Thymus (tissue), 11 donors: ENCODE measurements around the gene ETV3. TPM values are rescaled to one million over a fixed set of nuclear protein-coding genes. Genes with fewer than 3 reads are reported as not detected.
"Not testable (repeated sequence)": the region's sequence is repeated elsewhere in the genome, so short reads cannot be mapped to it uniquely, and the experiment has no call there.

Source experiments
- DNase-seq, 9 donors: peaks; one replicate each; pipeline ENCODE4 v3.0.0-alpha.2; 2013; ENCODE audit warnings: low spot score in 9 of 9, low read depth in 6 of 9, missing footprints in 1 of 9
- H3K27ac ChIP-seq, 2 donors: one replicate each; pipeline ENCODE4 v1.5.1; 2013; ENCODE audit warnings: control low read depth in 1 of 2, low read depth in 1 of 2, low read length in 1 of 2, mild to moderate bottlenecking in 1 of 2, moderate library complexity in 1 of 2
- H3K27me3 ChIP-seq, 2 donors: one replicate each; pipeline ENCODE4 v1.5.1; 2013; ENCODE audit warnings: low read length in 1 of 2; ENCODE audit not compliant: control insufficient read depth in 2 of 2, insufficient read depth in 1 of 2
- H3K36me3 ChIP-seq, 2 donors: one replicate each; pipeline ENCODE4 v1.5.1; 2013; ENCODE audit warnings: low read length in 1 of 2, mild to moderate bottlenecking in 1 of 2, moderate library complexity in 1 of 2; ENCODE audit not compliant: control insufficient read depth in 2 of 2, insufficient read depth in 2 of 2
- H3K4me1 ChIP-seq, 2 donors: one replicate each; pipeline ENCODE4 v1.5.1; 2013; ENCODE audit warnings: low read length in 2 of 2; ENCODE audit not compliant: control insufficient read depth in 2 of 2, insufficient read depth in 2 of 2
- H3K4me3 ChIP-seq, 2 donors: one replicate each; pipeline ENCODE4 v1.5.1; 2013; ENCODE audit warnings: low read length in 2 of 2, control low read depth in 1 of 2, mild to moderate bottlenecking in 1 of 2
- H3K9me3 ChIP-seq, 2 donors: one replicate each; pipeline ENCODE4 v1.5.1; 2013; ENCODE audit warnings: low read length in 1 of 2, mild to moderate bottlenecking in 1 of 2; ENCODE audit not compliant: control insufficient read depth in 2 of 2, insufficient read depth in 1 of 2
- WGBS: extraction: QIAGEN DNeasy Blood & Tissue Kit; methylation state at CpG from one replicate; pipeline ENCODE4 v1.1.7; 2013; 5-methylcytosine and 5-hydroxymethylcytosine counted together
- polyA plus RNA-seq: library from polyadenylated mRNA; stranded (reverse); fragments of 200-250 nt; gene quantifications from one replicate; pipeline ENCODE4 v1.2.3, GENCODE V29; 2013
- total RNA-seq: library from RNA; stranded (reverse); fragments of 120-200 nt; gene quantifications from one replicate; pipeline ENCODE4 v1.2.4, GENCODE V29; 2013
- donor health status: healthy.

The ETV3 gene
- total and polyA plus RNA-seq, 2 donors = 10.6 to 14.3 TPM

DNA sequence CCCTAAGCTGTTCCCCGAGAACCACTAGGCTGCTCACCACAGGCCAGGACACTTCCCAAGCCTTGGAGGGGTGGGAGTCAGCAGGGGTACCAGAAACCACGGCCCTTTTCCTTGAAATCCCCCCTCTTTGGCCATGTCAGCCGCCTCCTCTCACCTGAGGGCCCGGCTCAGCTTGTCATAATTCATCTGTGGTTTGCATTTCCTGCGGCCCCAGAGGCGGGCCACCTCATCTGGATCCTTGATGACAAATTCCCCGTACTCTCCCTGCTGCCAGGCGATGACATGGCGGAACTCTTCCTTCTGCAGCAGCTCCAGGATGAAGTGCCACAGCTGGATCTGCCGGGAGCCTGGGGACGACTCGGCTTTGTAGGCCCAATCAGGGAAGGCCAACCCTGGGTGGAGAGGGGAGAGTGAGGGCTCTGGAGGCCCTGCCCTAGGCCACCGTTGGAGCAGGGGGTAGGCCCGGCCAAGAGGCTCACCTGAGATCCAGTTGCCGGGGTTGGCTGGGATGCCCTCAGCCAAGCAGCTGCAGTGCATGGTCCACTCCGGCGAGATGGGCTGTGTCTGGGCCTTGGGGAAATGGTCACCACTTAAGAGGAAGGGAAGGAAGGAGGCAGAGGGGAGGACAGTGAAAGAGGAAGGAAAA, 39.1 kb downstream of the ETV3 start:
- DNase-seq, H3K9me3 ChIP-seq: not testable (repeated sequence)
- 62% methylated on average over 16 of the region's 17 CpGs for WGBS

DNA sequence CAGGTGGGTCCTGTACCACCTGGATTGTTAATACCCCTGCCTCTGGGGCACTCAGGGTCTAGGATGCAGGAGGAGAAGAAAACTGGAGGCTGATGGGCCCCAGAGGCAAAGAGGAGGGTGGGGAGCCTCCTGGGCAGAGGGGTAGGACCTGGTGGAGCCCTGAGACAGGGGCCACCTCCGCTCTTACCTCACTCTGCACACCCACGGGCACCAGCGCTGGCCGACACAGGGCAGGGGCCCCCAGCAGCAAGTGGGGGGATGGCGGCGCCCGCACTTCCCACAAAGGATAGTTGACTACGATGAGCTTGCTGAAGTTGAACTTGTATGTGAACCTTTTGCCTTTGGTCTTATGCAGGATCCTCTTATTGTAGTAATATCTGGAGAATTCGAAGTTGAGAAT, 39.7 kb downstream of the ETV3 start:
- H3K9me3 ChIP-seq = no peaks in the 10 kb centered on the region
- WGBS = 96% methylated on average over 9 of the region's 9 CpGs
- H3K4me1 ChIP-seq = no peaks in the 10 kb centered on the region

More for the DNA sequence above, 39.1 kb downstream of the ETV3 start:
- H3K4me3 ChIP-seq, H3K4me1 ChIP-seq, H3K27ac ChIP-seq, H3K36me3 ChIP-seq: not testable (repeated sequence)
- H3K27me3 ChIP-seq = peaks cover 0 to 12% of the 10 kb centered on the region in 2 donors

DNA sequence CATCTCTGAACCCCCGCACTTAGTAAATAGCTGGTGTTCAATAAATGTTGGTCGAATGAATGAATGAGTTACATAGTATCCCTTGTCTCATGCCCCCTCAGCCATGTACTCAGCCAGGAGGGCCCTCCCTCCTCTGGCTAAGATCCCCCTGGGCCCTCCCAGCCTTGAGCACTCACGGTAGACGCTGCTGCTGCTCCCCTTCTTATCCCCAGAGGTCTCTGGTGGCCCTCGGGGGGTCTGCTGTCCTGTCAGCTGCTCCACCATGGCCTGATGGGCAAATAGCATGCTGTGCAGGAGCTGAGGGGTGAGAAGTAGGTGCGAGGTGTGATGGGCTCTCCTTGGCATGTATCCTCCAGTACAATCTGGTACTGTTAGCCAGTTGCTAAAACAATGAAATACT, 40.5 kb downstream of the ETV3 start:
- Histone ChIP-seq H3K4me3 (no peak overlapping the region), H3K27ac (no peak overlapping the region), H3K36me3 (no peaks in the 10 kb centered on the region), H3K9me3 (no peaks in the 10 kb centered on the region), H3K4me1 (no peaks in the 10 kb centered on the region), H3K27me3 (peaks cover 0 to 7% of the 10 kb centered on the region in 2 donors)
- 94% methylated on average over 6 of the region's 6 CpGs for WGBS
- DNase-seq = no peak

More for the DNA sequence above, 39.7 kb downstream of the ETV3 start:
- H3K4me3 ChIP-seq = no peak overlapping the region
- no peaks in the 10 kb centered on the region for H3K36me3 ChIP-seq
- H3K27me3 ChIP-seq = peaks cover 0 to 11% of the 10 kb centered on the region in 2 donors
- DNase-seq = no peak
- no peak overlapping the region for H3K27ac ChIP-seq

DNA sequence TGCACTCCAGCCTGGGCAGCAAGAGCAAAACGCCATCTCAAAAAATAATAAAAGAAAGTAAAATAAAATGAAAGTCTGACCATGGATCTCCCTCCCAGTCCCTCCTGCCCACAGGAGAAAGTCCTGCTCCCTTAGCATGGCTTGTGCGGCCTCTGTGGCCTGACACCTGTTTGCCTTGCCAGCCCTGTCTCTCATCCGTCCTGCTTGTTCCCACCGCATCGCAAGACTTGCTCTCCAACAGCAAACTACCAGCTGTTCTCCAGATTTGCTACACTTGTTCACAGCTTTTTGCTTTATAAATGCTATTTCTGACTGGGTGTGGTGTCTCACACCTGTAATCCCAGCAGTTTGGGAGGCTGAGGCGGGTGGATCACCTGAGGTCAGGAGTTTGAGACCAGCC, 41.3 kb downstream of the ETV3 start:
- Histone ChIP-seq H3K4me1 (no peaks in the 10 kb centered on the region), H3K4me3 (no peak overlapping the region), H3K27me3 (peaks cover 0 to 3% of the 10 kb centered on the region in 2 donors), H3K36me3 (no peaks in the 10 kb centered on the region), H3K27ac (no peak overlapping the region), H3K9me3 (no peaks in the 10 kb centered on the region)
- no peak for DNase-seq
- whole genome bisulfite sequencing = 81% methylated on average over 6 of the region's 6 CpGs

DNA sequence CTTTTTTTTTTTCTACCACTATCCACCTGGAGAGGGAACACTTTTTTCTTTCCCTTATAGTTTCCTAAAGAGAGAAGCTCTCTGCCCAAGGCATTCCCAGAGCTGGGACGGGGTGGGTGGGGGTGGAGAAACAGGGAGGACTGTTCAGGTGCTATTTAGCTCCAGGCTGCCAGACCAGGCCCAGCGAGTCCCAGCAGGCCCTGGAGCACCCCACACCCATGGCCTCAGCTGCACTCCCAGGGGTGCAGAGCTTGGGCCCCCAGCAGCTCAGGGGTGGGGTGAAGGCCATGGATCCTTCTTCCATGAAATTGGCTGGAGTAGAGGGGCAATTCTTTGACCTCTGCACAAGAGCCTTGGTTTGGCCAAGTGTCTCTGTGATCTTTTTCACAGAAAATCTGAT, 42.6 kb downstream of the ETV3 start:
- no peaks in the 10 kb centered on the region for H3K9me3 ChIP-seq
- no peaks in the 10 kb centered on the region for H3K36me3 ChIP-seq
- no peaks in the 10 kb centered on the region for H3K4me1 ChIP-seq
- H3K27me3 ChIP-seq = peaks cover 0 to 5% of the 10 kb centered on the region in 2 donors
- H3K27ac ChIP-seq = no peak overlapping the region
- 87% methylated on average over 2 of the region's 2 CpGs for WGBS
- H3K4me3 ChIP-seq = no peak overlapping the region
- DNase-seq = no peak

DNA sequence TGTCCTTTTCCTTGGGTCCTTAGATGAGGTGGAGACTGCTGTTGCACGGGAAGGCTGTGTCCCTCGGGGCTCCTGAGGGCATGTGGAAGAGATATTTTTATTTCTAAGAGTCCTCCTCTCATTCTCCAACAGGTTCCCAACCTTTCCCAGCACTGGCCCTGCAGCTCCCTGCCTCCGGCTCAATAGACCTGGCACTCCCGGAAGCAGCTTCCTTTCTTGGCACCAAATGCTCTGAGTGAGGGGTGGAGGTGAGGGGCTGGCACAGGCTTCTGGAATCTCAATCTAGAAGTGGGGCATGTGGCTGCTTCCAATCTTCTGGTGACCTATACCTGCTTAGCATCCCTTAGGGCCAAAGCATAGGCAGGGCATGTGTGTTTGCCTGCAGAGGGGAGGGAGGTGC, 43.1 kb downstream of the ETV3 start:
- no peaks in the 10 kb centered on the region for H3K9me3 ChIP-seq
- no peaks in the 10 kb centered on the region for H3K36me3 ChIP-seq
- H3K27me3 ChIP-seq = peaks cover 0 to 5% of the 10 kb centered on the region in 2 donors
- no peak overlapping the region for H3K4me3 ChIP-seq
- DNase-seq = no peak
- no peaks in the 10 kb centered on the region for H3K4me1 ChIP-seq
- 95% methylated on average over 4 of the region's 4 CpGs for WGBS
- H3K27ac ChIP-seq = no peak overlapping the region

DNA sequence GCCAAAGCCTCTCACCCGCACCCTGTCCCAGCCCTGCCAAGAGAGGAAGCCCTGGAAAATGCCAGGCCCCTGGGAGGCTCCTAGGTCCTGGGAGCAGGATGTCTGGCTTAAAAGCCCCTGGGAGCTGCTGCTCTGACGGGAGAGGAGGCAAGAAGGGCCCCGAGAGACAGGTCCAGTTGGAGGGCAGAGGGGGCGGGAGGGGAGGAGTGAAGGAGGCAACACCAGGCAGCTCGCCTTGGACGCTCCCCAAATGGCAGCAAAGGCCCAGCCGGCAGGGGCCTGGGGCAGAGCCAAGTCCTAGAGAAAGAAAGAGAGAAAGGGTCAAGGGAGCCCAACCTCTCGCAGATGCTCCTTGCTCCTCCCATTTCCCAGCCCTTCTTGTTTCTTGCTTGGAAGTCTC, 45.4 kb downstream of the ETV3 start:
- H3K27ac ChIP-seq = no peak overlapping the region
- no peaks in the 10 kb centered on the region for H3K36me3 ChIP-seq
- 93% methylated on average over 8 of the region's 8 CpGs for WGBS
- no peak overlapping the region for H3K4me3 ChIP-seq
- peaks cover 0 to 7% of the 10 kb centered on the region in 2 donors for H3K27me3 ChIP-seq
- H3K4me1 ChIP-seq = no peaks in the 10 kb centered on the region
- no peaks in the 10 kb centered on the region for H3K9me3 ChIP-seq
- DNase-seq = no peak

- Histone ChIP-seq H3K4me3 (no peak overlapping the region), H3K27ac (no peak overlapping the region), H3K9me3 (no peaks in the 10 kb centered on the region), H3K4me1 (no peaks in the 10 kb centered on the region), H3K27me3 (peaks cover 0 to 7% of the 10 kb centered on the region in 2 donors), H3K36me3 (no peaks in the 10 kb centered on the region)
- 80% methylated on average over 4 of the region's 4 CpGs for WGBS
- DNase-seq = no peak
These were observed 46.4 kb downstream of the ETV3 start for GRCh38 chr1:157091668-157092273.

DNA sequence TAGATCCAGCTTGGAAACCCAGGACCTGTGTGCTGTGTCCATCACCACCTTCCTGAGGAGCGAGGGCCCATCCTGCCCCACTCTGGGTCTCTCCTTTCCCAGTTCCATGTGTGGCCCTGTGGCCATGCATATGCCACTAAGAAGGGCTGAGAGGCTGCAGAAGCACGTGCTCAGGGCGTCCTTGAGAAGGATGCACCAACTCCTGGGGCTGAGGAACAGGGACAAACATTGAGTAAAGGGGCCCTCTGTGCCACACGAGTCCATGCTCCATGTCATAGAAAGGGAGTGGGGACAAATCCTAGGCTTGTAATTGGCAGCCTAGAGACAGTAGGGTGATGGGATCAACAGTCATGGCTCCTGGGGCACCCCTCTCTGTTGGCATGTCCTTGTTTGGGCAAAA, 47.0 kb downstream of the ETV3 start:
- 95% methylated on average over 4 of the region's 4 CpGs for WGBS
- Histone ChIP-seq H3K4me3 (no peak overlapping the region), H3K9me3 (no peaks in the 10 kb centered on the region), H3K27ac (no peak overlapping the region), H3K36me3 (no peaks in the 10 kb centered on the region), H3K4me1 (no peaks in the 10 kb centered on the region), H3K27me3 (peaks cover 0 to 7% of the 10 kb centered on the region in 2 donors)
- no peak for DNase-seq
